GM12874 (cell line): Measurements from ENCODE around the gene FAM193A.

Source experiments
- TF ChIP-seq, protein P1 (sequence below): IDR thresholded peaks from 2 replicates; pipeline ENCODE4 v1.5.1; 2011; ENCODE audit warnings: low read depth, mild to moderate bottlenecking, control low read depth, low read length, moderate library complexity; ENCODE audit not compliant: insufficient read depth

FAM193A gene

DNA sequence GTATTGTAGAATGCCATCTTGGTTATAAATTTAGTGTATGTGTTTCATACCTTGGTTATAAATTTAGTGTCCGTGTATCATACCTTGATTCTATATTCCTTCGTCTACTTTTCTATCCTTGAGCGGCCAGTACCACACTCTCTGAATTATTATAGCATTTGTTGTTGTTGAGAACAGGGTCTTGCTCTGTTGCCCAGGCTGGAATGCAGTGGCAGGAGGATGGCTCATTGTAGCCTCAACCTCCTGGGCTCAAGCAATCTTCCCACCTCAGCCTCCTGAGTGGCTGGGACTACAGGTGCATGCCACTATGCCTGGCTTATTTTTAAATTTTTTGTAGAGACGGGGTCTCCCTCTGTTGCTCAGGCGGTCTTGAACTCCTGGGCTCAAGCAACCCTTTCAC is 50.1 kb downstream of the FAM193A start:
- TF ChIP-seq, protein P1, sequence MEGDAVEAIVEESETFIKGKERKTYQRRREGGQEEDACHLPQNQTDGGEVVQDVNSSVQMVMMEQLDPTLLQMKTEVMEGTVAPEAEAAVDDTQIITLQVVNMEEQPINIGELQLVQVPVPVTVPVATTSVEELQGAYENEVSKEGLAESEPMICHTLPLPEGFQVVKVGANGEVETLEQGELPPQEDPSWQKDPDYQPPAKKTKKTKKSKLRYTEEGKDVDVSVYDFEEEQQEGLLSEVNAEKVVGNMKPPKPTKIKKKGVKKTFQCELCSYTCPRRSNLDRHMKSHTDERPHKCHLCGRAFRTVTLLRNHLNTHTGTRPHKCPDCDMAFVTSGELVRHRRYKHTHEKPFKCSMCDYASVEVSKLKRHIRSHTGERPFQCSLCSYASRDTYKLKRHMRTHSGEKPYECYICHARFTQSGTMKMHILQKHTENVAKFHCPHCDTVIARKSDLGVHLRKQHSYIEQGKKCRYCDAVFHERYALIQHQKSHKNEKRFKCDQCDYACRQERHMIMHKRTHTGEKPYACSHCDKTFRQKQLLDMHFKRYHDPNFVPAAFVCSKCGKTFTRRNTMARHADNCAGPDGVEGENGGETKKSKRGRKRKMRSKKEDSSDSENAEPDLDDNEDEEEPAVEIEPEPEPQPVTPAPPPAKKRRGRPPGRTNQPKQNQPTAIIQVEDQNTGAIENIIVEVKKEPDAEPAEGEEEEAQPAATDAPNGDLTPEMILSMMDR: no peak

DNA sequence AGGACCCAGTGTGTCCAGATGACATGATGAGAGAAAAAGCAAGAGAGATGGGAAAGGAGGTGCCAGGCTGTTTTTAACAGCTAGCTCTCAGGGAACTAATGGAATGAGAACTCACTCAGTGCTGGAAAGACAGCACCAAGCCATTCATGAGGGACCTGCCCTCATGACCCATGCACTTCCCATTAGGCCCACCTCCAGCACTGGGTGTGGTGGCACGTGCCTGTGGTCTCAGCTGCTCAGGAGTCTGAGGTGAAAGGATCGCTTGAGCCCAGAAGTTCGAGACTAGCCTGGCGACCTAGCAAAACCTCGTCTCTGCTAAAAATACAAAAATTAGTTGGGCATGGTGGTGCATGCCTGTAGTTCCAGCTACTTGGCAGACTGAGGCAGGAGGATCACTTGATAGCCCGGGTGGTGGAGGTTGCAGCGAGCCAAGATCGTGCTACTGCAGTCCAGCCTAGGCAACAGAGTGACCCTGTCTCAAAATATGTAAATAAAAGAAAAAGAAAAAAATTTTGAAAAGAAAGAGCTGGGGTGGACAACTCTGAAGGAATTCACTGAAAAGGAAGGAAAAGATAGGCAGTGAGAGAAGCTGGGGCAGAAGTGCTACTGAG is 50.9 kb downstream of the FAM193A start:
- TF ChIP-seq, protein P1: no peak

DNA sequence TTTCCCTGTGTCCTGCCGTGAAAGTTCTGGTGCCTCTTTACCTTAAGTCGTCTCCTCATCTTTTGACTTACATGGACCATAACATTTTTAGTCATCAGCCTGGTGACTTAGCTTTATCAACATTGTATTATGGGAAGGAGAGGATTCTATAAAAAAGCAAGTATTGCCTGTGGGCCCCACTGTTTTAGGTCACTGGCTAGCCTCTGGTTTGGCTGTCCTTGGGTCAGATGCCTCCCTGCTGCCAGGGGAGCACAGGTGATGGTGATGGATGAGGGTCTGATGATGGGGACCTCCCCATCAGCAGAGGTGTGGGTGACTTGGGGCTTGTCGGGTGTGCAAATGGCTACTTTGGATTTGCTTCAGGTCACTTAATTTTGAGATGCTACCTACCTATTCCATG is 51.8 kb downstream of the FAM193A start:
- TF ChIP-seq, protein P1: no peak

DNA sequence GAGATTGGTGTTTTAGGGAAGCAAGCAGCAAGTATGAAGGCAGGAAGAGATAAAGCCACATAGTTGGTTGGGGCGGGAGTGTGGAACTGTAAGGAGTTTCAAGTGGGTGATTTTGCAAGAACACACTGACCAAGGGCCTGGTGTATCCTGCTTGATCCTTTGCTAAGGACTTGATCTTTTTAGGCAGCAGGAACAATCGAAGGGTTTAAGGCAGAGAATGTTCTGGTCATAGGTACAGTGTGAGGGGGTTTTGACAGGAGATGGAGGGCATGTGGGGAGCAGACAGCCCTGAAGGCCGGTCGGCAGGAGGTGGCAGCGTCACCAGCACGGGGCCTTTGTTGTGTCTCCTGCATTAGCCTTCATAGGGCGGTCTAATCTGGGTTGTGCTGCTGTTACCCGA is 54.7 kb downstream of the FAM193A start:
- TF ChIP-seq, protein P1: no peak

DNA sequence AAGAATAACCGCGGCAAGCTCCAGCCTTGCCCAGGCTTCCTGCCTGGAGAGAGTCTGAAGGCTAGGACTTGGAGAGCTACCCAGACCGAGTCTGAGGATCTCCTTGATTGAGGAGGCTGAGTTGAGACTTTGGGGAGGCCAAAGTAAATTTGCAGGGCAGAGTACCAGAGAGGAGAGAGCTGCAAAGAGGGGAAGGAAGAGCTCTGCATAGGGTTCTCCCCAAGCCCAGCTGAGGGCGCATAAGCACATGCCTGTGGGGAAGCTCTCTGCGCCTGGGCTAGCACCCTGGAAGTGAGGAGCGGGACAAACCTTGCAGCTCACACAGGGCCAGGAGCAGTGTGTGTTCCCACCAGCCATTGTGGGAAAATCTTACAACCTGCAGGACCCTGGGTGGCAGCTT is 56.1 kb downstream of the FAM193A start:
- TF ChIP-seq, protein P1: no peak

DNA sequence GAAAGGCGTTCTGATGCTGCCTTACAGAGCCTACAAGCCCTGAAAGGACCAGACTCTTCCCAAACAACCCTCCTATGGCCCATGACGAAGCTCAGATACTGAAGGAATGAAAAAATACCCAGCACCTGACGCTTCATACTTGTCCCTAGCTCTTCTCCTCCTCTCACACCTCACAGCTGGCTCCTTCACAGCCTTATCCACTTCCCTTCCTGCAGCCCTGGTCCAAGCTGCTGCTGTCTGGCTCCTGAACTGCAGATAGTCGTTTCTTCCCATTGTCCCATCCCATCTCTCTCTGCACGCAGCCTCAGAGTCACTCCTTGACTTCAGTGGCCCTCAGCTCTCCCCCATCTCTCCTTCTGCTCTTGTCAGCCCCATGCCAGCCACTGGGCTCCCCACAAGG is 56.6 kb downstream of the FAM193A start:
- TF ChIP-seq, protein P1: no peak

DNA sequence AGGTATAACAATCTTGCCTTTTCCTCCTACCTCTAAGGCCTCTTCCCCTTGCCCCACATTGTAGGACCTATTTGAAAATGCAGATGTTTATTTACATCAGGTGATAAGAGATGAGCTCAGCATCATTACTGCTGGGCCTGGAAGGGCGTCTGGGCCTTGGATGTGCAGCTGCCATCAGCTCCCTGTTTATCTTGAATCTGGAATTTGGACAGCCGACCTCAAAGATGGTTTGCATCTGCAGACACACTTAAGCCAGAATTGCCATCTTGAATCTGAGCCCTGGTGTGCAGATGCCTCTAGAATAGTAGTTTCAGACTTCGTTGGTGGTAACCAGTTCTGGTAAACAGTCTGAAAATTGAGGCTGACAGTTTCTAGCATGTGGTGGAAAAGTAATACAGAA is 59.0 kb downstream of the FAM193A start:
- TF ChIP-seq, protein P1: no peak
